ENCODE results near the gene WNT3. TPM values are rescaled to one million over a fixed set of nuclear protein-coding genes. Genes with fewer than 3 reads are reported as not detected.

WNT3 gene
- total RNA-seq, 1 donor from 2014 or later, result 1.0 TPM

DNA sequence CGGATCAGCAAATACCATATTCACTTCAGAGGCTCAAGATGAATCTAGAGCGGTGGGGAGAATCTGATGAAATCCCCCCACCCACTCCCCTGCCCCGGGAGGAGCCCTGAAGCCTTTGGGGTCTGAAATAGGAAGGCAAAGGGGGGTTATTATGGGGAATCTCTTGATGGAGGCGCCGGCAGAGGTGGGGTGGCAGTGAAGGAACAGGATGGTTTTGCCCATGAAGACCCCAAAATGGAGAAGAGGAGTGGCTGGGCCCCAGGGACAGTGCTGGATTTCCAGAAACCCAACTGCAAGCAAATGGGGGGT, 637 bp downstream of the WNT3 start:
- no peak for ATAC-seq
- intact Hi-C loops (cut with DNase I), result no loop called here
- DNase-seq (ENCODE audit: missing footprints), result no peak

- DNase-seq (ENCODE audit: missing footprints), result no peak
- no peak for ATAC-seq
- intact Hi-C loops (cut with DNase I), result no loop called here
Observed at GRCh38 chr17:46817151-46817900, 1.2 kb downstream of the WNT3 start.

- DNase-seq (ENCODE audit: missing footprints) (no peak), ATAC-seq (no peak)
- intact Hi-C loops (cut with DNase I), result no loop called here
Observed at GRCh38 chr17:46815474-46816353, 2.8 kb downstream of the WNT3 start.

GRCh38 chr17:46814446-46814845, 4.0 kb downstream of the WNT3 start:
- intact Hi-C loops (cut with DNase I), result no loop called here
- no peak for ATAC-seq
- DNase-seq (ENCODE audit: missing footprints), result no peak

DNA sequence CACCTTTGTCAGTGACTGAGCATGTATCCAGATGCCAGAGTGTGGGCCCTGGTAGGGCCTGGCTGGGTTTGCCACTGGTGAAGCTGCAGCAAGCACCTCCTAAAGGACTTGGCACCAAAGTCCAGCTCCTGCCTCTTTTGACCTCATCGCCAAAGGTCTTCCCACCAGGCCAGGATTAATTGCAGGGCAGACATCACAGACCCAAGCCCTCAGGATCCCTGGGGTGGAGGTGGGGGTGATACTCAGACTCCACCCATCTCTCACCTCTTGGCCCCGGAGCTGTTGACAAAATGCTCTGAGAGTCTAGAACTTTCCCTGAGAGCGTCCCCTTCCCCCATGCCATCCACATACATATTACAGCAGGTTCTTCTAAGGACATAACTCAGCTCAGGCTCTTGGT, 4.6 kb downstream of the WNT3 start:
- DNase-seq (ENCODE audit: missing footprints) (no peak), ATAC-seq (no peak)
- intact Hi-C loops (cut with DNase I), result no loop called here

DNA sequence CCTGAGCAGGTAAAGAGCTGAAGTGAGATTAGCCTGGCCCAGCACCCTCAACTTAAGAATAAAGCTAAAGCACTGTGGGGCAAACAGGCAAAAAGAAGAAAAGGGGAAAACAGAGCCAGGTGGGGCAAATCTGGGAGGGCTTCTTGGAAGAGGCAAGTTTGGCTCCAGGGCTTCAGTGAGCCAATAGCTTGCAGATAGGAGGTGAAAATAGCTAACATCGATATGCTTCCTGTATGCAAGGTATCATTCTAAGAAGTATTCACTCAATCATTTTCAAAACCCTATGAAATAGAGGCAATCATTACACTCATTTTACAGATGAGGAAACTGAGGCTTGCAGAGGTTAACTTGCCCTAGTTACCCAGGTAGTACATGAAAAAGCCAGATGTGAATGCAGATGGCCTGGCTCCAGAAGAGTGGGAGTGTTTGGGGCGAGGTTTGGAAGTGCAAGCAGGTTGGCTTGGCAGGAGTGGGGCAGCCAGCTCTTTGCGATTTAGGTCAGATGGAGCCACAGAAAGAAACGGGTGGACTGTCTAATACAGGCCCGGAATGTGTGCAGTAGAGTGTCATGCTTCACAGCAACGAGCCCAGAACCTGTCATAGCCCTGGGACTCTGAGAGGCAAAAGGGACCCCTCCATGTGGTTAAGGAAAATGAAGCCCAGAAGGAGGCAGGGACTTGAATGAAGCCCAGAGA, 5.7 kb downstream of the WNT3 start:
- ATAC-seq, result no peak
- intact Hi-C loops (cut with DNase I), result no loop called here

GRCh38 chr17:46811978-46812583, 6.4 kb downstream of the WNT3 start:
- DNase-seq (ENCODE audit: missing footprints), result no peak

More for the DNA sequence above, 5.7 kb downstream of the WNT3 start:
- no peak for DNase-seq (ENCODE audit: missing footprints)

GRCh38 chr17:46810837-46811236, 7.7 kb downstream of the WNT3 start:
- intact Hi-C loops (cut with DNase I), result no loop called here
- ATAC-seq, result no peak
- DNase-seq (ENCODE audit: missing footprints), result no peak

More at GRCh38 chr17:46811978-46812583, 6.4 kb downstream of the WNT3 start:
- intact Hi-C loops (cut with DNase I), result no loop called here
- ATAC-seq, result no peak

- DNase-seq (ENCODE audit: missing footprints) (no peak), ATAC-seq (no peak)
- intact Hi-C loops (cut with DNase I), result no loop called here
Observed at GRCh38 chr17:46809110-46809571, 9.4 kb downstream of the WNT3 start.

DNA sequence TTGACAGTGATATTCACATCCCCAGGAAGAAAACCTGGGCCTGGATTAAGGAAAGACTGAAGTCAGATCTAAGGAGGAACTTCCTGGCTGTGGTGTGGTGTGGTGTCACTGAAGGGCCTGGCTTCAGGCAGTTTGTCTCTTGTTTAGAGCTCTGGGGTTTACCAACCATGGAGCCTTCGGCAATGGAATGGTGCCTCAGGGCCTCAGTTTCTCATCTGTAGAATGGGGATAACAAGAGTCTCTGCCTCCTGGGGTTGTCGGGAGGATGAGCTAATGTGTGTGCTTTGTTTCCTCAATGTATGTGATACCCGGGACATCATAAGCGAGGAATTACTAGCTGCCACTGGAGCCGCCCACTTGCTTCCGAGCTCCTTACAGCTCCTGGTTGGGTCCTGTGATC, 12.7 kb downstream of the WNT3 start:
- no peak for ATAC-seq
- DNase-seq (ENCODE audit: missing footprints), result no peak
- intact Hi-C loops (cut with DNase I), result no loop called here

- intact Hi-C loops (cut with DNase I), result no loop called here
- DNase-seq (ENCODE audit: missing footprints) (no peak), ATAC-seq (no peak)
Observed at GRCh38 chr17:46803544-46803943, 14.9 kb downstream of the WNT3 start.

- ATAC-seq (no peak), DNase-seq (ENCODE audit: missing footprints) (no peak)
- intact Hi-C loops (cut with DNase I), result no loop called here
Observed at GRCh38 chr17:46802800-46803199, 15.7 kb downstream of the WNT3 start.

- intact Hi-C loops (cut with DNase I), result no loop called here
- ATAC-seq (no peak), DNase-seq (ENCODE audit: missing footprints) (no peak)
Observed at GRCh38 chr17:46800573-46800972, 17.9 kb downstream of the WNT3 start.

DNA sequence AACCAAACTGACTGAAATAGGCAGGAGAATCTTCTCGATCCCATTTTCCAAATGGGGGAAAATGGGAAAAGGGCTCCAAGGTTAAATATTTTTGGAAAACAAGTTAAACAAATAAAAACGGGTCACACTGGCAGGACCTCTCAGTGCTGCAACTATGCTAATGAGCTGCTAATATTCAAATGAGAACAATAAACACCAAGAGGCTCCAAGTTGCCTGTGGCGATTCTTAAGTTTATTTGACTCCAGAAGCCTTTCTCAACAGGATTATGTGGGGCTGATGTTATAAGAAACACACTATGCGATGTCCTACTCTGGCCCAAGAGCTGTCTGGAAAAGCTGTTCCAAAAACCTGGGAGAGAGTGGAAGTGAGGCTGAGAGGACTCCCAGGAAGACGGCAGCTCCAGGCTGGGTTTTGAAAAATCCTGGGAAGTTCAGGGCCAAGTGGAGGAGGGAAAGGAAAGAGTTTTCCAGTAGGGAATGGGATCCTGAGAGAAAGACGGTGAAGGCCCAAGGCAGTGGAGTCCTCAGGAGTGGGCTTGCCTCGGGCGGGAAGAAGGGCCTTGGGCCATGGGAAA, 21.4 kb downstream of the WNT3 start:
- intact Hi-C loops (cut with DNase I), result no loop called here
- ATAC-seq (no peak), DNase-seq (ENCODE audit: missing footprints) (no peak)

DNA sequence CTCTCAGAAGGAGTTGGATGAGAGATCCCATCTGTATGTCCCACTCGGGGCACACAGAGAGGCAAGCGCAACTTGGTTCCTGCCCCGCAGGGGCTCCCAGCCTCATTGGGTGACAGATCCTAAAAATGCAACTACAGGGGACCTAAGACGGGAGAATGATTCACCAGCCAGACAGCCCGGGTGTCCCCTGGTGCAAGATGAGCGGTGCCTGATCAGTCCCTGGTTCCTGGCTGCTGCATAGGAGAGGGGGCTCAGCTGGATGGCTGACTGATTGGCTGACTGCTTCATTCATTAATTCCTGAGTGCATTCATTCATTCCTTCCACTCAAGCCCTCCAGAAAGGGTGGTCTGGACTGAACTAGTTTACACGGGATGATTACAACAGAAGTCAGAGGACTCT, 22.0 kb downstream of the WNT3 start:
- intact Hi-C loops (cut with DNase I), result no loop called here
- ATAC-seq, result no peak
- no peak for DNase-seq (ENCODE audit: missing footprints)

GRCh38 chr17:46796084-46796483, 22.4 kb downstream of the WNT3 start:
- DNase-seq (ENCODE audit: missing footprints) (no peak), ATAC-seq (no peak)
- intact Hi-C loops (cut with DNase I), result no loop called here

GRCh38 chr17:46795379-46795952, 23.0 kb downstream of the WNT3 start:
- ATAC-seq (no peak), DNase-seq (ENCODE audit: missing footprints) (no peak)
- intact Hi-C loops (cut with DNase I), result no loop called here

DNA sequence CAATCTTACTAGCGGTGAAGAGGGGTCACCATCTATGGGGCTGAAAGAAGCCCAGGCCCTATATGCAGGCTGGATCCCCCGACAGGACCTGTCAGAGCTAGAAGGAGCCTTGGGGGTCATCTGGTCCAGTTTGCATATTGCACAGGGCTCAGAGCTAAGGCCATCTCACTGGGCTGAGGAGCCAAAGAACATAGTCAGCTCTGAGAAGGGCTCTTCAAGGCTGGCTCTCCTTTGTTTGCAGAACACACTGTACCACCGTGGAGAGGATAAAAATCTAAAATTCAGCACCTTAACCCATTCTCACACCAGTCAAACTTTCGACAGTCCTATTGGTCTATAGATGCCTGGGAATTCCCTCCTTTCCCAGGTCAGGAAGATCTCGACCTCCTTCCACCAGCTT, 24.2 kb downstream of the WNT3 start:
- ATAC-seq (no peak), DNase-seq (ENCODE audit: missing footprints) (no peak)
- intact Hi-C loops (cut with DNase I), result no loop called here

GRCh38 chr17:46793541-46793940, 25.0 kb downstream of the WNT3 start:
- no peak for ATAC-seq
- intact Hi-C loops (cut with DNase I), result no loop called here
- DNase-seq (ENCODE audit: missing footprints), result no peak
